HG03460 (cell line): ENCODE measurements around the gene TUBGCP6.
"Not testable (repeated sequence)": the region's sequence is repeated elsewhere in the genome, so short reads cannot be mapped to it uniquely, and the experiment has no call there.

Experiments
- ATAC-seq: cut with Tn5 transposase; IDR thresholded peaks from one replicate; pipeline ENCODE4 v1.9.1; 2021; ENCODE audit not compliant: unreplicated experiment

Gene TUBGCP6

DNA sequence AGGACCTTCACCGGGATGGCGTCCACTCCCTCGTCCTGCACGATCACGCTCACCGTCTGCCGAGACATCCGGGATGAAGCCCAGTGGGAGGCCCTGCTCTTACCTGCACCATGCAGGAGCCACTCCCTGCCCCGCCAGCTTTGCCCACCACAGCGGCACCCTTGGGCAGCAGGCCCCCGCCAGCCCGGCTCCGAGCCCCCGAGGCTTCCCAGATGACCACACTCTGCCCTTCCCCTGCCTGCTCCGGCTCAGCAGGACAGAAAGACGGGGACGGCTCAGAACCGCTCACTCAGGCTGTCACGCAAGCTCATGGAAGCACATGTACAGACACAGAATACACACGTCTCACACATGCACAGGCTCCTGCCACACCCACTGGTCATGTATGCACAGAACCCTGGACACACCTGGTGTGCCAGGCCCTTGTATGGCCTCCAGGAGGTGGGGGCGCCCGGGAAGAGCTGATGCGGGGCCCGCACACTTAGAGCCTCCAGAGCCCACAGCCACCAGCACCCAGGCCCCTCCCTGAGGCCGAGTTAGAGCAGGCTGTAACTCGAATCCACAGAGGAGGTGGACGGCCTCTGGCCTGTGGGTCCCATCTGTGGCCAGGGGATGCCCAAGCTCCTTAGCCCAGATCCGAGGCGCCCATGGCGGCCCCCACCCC is 34.3 kb upstream of the TUBGCP6 start:
- ATAC-seq = no peak

DNA sequence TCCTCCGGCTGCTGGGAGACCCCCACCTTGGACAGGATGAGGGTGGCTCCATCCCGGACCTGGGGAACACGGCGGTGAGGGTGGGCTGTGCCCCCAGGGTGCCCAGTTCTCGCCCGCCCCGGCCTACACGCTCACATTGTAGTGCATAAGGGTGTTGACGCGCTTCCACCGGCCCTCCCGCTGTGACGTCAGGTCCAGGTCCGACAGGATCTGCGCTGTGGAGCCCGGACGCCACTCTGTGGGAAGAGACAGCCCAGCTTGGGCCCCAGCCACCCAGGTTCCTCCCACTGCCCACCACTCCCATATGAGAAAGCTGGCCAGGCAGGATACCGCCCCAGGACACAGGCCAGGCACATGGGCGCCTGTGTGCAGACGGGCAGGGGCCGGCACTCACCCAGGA is 33.6 kb upstream of the TUBGCP6 start:
- no peak for ATAC-seq

- no peak for ATAC-seq
These were observed 32.9 kb upstream of the TUBGCP6 start for GRCh38 chr22:50277761-50278160.

GRCh38 chr22:50276143-50276542 is 31.3 kb upstream of the TUBGCP6 start:
- no peak for ATAC-seq

DNA sequence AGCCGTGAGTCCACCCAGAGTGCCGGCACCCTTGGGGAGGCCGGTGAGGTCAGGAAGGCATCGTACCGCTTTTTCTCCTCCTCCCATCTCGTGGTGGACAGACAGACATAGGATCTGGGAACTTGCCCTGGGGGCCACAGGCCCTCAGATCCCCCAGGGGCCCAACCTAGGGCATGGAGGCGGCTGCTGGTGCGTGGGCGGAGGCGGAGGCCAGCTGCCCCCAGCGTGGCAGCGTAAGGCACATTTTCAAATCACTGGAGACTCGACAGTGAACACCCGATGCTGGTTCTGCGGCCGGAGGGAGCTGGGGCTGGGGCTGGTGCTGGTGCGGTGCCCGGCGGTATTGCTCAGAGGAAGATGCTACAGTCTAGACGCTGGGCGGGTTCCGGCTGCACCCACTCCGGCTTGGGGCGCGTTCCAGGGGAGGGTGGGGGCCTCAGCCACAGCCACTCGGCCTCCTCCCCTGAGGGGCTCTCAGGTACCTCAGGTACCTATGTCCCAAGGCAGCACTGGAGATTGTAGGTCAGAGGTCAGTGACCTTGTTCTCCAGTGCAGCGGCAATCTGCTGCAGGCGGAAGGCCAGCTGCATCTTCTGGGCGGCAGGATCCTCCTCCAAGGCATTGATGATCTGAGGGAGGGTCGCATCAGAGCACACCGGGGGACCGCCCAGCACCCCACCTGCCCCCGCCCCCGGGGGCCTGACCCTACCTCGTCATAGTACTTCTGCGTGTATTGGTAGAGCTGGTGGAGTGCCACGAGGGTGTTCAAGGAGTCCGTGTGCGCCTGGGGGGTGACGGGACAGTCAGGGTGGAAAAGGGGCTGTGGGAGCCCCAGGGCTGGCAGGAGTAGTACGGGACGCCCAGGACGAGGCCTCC is 30.6 kb upstream of the TUBGCP6 start:
- no peak for ATAC-seq

DNA sequence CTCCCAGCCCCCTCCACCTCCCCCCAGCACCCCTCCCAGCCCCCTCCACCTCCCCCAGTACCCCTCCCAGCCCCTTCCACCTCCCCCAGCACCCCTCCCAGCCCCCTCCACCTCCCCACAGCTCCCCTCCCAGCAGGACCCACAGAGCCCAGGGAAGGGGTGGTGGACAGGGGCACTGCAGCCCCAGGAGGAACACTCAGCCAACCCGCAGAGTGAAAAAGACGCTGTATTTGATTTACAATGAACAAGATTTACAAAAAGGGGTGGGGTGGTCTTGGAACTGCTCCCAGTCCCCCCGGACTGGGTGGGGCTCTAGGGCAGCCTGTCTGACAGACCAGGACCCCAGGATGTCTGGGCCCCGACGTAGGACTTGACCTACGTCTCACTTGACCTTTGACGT is 29.9 kb upstream of the TUBGCP6 start:
- ATAC-seq = no peak

- no peak for ATAC-seq
These were observed 29.5 kb upstream of the TUBGCP6 start for GRCh38 chr22:50274311-50274710.

DNA sequence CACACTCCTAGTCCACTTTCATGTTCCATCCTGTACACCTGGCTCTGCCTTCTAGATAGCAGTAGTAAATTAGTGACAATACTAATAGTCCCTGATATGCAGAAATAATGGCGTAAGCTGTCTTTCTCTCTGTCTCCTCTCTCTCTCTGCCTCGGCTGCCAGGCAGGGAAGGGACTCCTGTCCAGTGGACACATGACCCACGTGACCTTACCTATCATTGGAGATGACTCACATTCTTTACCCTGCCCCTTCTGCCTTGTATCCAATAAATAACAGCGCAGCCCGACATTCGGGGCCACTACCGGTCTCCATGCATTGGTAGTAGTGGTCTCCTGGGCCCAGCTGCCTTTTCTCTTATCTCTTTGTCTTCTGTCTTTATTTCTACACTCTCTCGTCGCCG is 29.0 kb upstream of the TUBGCP6 start:
- not testable (repeated sequence) for ATAC-seq

DNA sequence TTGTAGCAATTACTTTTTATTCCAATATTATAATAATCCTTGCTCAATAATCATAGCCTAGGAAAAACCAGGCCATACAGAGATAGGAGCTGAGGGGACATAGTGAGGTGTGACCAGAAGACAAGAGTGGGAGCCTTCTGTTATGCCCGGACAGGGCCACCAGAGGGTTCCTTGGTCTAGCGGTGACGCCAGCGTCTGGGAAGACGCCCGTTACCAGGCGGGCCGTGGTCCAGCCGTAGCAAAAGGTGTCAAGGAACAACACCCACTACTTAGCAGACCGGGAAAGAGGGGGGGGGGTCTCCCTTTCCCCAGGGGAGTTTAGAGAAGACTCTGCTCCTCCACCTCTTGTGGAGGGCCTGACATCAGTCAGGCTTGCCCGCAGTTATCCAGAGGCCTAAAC is 28.5 kb upstream of the TUBGCP6 start:
- ATAC-seq = not testable (repeated sequence)

- ATAC-seq = no peak
These were observed 27.4 kb upstream of the TUBGCP6 start for GRCh38 chr22:50272044-50272802.

GRCh38 chr22:50271519-50271970 is 26.7 kb upstream of the TUBGCP6 start:
- no peak for ATAC-seq

DNA sequence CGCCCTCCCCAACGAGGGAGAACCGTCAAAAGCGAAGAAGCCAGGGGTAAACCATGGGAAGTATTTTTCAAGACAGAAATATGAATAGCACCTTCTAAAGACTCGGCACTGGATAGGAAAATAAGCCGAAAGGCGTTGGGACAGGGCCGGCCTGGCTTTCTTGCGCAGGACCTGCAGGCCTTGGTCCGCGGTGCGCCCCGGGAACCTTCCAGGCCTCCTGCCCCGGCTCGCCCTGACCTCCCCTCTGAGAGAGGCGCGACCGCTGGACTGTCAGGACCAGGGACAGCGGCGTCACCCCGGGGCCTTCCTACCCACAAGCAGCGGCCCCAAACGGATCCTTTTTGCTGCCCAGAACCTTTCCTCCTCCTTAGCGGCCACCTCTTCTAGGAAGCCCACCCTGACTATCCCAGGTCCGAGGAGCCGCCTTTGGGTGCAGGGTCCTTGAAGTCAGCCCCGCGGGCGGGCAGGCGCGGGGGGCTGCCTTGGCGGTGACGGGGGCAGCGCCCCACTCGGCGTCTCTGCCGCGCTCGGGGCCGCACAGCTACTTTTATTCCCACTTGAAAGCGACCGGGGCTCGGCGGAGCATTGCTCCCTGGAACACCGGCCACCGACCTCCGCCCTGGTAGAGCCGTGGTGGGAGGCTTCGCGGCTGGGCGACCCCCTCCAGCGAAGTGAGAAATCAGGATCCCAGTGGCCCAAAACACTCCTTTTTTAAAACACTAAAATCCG is 26.0 kb upstream of the TUBGCP6 start:
- ATAC-seq = no peak

- ATAC-seq = no peak
These were observed 25.3 kb upstream of the TUBGCP6 start, which contains the start of gene MAPK11 for GRCh38 chr22:50269970-50270665. MAPK11 (minus strand) TSS chr22:50270380; CDS start chr22:50270292, 88 bp downstream.

DNA sequence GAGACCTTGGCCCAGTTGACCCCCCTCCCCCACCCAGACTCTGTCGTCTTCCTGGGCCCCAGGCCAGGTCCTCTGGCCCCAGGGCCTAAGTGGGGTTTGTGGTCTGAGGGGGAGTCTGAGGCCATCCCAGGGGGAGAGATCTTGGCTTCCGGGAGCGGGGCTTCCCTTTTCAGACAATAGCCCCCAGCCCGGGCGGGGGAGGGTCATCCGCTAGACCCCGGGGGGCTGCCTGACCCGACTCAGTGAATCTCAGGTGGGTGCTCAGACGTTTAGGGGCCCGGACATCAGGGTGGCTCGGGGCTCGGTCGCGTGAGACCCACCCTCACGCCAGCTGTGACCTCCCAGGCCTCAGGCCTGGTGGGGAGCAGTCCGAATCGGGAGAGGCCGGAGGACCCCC is 24.7 kb upstream of the TUBGCP6 start:
- ATAC-seq = no peak

GRCh38 chr22:50268655-50269113 is 23.9 kb upstream of the TUBGCP6 start:
- no peak for ATAC-seq

DNA sequence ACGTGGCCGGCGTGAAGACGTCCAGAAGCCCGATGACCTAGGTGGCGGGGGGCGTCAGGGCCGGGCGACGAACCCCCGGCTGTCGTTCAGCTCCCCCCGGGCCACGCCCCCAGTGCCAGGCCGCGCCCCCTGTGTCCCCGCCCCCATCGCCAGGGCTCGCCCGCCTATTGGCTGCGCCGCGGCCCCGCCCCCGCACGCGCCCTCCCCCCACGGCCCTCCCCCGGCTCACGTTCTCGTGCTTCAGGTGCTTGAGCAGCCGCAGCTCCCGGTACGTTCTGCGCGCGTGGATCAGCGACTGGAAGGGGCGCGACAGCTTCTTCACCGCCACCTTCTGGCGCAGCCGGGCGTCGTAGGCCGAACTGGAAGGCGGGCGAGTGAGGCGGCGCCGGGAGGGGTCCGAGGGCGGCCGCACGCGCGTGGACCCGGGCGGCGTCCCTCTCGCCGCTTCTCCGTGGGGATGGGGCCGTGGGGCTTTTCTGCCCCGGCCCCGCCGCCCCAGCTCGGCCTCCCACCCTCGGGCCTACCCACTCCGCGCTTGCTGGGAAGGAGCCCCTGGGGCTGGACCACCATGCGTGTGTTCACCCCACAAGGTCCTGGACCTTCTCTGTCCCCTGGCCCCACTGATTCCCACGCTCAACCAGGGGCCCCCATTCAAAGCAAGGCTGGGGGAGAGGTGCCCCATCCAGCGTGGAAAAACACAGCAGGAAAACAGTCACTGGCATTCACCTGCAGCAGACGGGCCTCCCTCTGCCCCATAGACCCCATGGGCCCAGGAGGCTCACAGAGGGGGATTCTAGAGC is 23.0 kb upstream of the TUBGCP6 start:
- ATAC-seq = no peak

DNA sequence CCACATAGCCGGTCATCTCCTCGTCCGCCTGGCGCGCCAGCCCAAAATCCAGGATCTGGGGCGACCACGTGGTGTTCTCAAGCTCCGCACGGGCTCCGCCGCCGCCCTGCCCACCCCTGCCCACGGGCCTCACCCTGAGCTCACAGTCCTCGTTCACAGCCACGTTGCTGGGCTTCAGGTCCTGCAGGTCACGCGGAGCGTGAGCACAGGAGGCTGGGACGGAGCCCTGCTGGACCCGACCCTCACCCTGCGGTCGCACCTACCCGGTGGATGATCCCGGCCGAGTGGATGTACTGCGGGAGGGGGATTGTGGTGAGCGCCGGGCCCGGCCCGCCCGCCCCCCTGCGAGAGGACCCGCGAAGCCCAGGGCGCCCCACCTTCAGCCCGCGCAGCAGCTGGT is 22.2 kb upstream of the TUBGCP6 start:
- ATAC-seq = no peak

- ATAC-seq = no peak
These were observed 20.3 kb upstream of the TUBGCP6 start for GRCh38 chr22:50264946-50265669.
